ENCODE data around the gene ONECUT3. TPM values are rescaled to one million over a fixed set of nuclear protein-coding genes. Genes with fewer than 3 reads are reported as not detected.

The ONECUT3 gene
- total RNA-seq, 1 experiment from 2014 or later, result not detected

GRCh38 chr19:1717200-1717969 is 35.9 kb upstream of the ONECUT3 start:
- H3K9me3 ChIP-seq (ENCODE audit: low read depth, low read length, poor library complexity, severe bottlenecking), result no peaks in the 10 kb centered on the region
- peaks cover 30% of the 10 kb centered on the region for H3K27me3 ChIP-seq (replicated peaks; ENCODE audit: insufficient read depth, low read depth, low read length, poor library complexity)
- TF ChIP-seq CTCF (conservative IDR thresholded peaks at IDR 0.05; ENCODE audit: low read depth, low read length) (no peak), EZH2 (IDR thresholded peaks at IDR 0.05; ENCODE audit: borderline replicate concordance, low read depth, low read length, poor library complexity, severe bottlenecking) (no peak)
- no peaks in the 10 kb centered on the region for H3K36me3 ChIP-seq (ENCODE audit: insufficient read depth, low read length, poor library complexity, severe bottlenecking)
- DNase-seq (ENCODE audit: low spot score), result no peak
- CTCF ChIA-PET, result no interaction called here
- POLR2A ChIA-PET (ENCODE audit: low non-redundant PET), result no interaction called here
- no peak overlapping the region for H3K27ac ChIP-seq (ENCODE audit: low read depth, low read length, poor library complexity, severe bottlenecking)
- no TSS peak for BruUV-seq (replicated peaks)
- no peak overlapping the region for H3K4me3 ChIP-seq (ENCODE audit: low read depth, low read length, poor library complexity, severe bottlenecking)
- H3K4me1 ChIP-seq (ENCODE audit: insufficient read depth, low read length, poor library complexity, severe bottlenecking), result peaks cover 4% of the 10 kb centered on the region
- intact Hi-C loops (cut with micrococcal nuclease; ENCODE audit: unreplicated experiment), result no loop called here

- ChIA-PET POLR2A (ENCODE audit: low non-redundant PET) (no interaction called here), CTCF (no interaction called here)
- no peak for TF ChIP-seq CTCF (conservative IDR thresholded peaks at IDR 0.05; ENCODE audit: low read depth, low read length)
- no peak for TF ChIP-seq EZH2 (IDR thresholded peaks at IDR 0.05; ENCODE audit: borderline replicate concordance, low read depth, low read length, poor library complexity, severe bottlenecking)
- Histone ChIP-seq H3K27me3 (replicated peaks; ENCODE audit: insufficient read depth, low read depth, low read length, poor library complexity) (peaks cover 30% of the 10 kb centered on the region), H3K4me1 (ENCODE audit: insufficient read depth, low read length, poor library complexity, severe bottlenecking) (peaks cover 4% of the 10 kb centered on the region), H3K4me3 (ENCODE audit: low read depth, low read length, poor library complexity, severe bottlenecking) (no peak overlapping the region), H3K27ac (ENCODE audit: low read depth, low read length, poor library complexity, severe bottlenecking) (no peak overlapping the region), H3K9me3 (ENCODE audit: low read depth, low read length, poor library complexity, severe bottlenecking) (no peaks in the 10 kb centered on the region), H3K36me3 (ENCODE audit: insufficient read depth, low read length, poor library complexity, severe bottlenecking) (no peaks in the 10 kb centered on the region)
- BruUV-seq (replicated peaks), result no TSS peak
- DNase-seq (ENCODE audit: low spot score), result no peak
- intact Hi-C loops (cut with micrococcal nuclease; ENCODE audit: unreplicated experiment), result no loop called here
Measured at GRCh38 chr19:1717970-1718264, 35.4 kb upstream of the ONECUT3 start.

GRCh38 chr19:1718420-1719291 is 34.6 kb upstream of the ONECUT3 start:
- POLR2A ChIA-PET (ENCODE audit: low non-redundant PET), result no interaction called here

More at GRCh38 chr19:1718420-1719291, 34.6 kb upstream of the ONECUT3 start:
- TF ChIP-seq CTCF (conservative IDR thresholded peaks at IDR 0.05; ENCODE audit: low read depth, low read length), result no peak
- intact Hi-C loops (cut with micrococcal nuclease; ENCODE audit: unreplicated experiment), result no loop called here
- Histone ChIP-seq H3K27me3 (replicated peaks; ENCODE audit: insufficient read depth, low read depth, low read length, poor library complexity) (peaks cover 30% of the 10 kb centered on the region), H3K36me3 (ENCODE audit: insufficient read depth, low read length, poor library complexity, severe bottlenecking) (no peaks in the 10 kb centered on the region), H3K9me3 (ENCODE audit: low read depth, low read length, poor library complexity, severe bottlenecking) (no peaks in the 10 kb centered on the region), H3K4me1 (ENCODE audit: insufficient read depth, low read length, poor library complexity, severe bottlenecking) (peaks cover 4% of the 10 kb centered on the region), H3K4me3 (ENCODE audit: low read depth, low read length, poor library complexity, severe bottlenecking) (peak overlapping the region; percentile 23), H3K27ac (ENCODE audit: low read depth, low read length, poor library complexity, severe bottlenecking) (no peak overlapping the region)
- BruUV-seq (replicated peaks), result no TSS peak
- CTCF ChIA-PET, result no interaction called here
- DNase-seq (ENCODE audit: low spot score), result no peak
